Upper lobe of left lung (tissue), 6 donors: ENCODE results near the gene SRBD1. TPM values are rescaled to one million over a fixed set of nuclear protein-coding genes. Genes with fewer than 3 reads are reported as not detected.

Experiments
- ATAC-seq, 2 donors: fragments of 200-7000 bp; cut with Tn5 transposase; one replicate each; pipeline ENCODE4 v1.9.1; 2022; ENCODE audit warnings: mild to moderate bottlenecking in 2 of 2, moderate library complexity in 2 of 2; ENCODE audit not compliant: low FRiP score in 2 of 2
- DNase-seq, 2 donors: peaks; one replicate each; pipeline ENCODE4 v3.0.0-alpha.2; 2019 to 2020
- H3K27ac ChIP-seq, 4 donors: fragments of 200-600 bp; sonication (generic); one replicate each; pipeline ENCODE4 v1.5.1; 2016 to 2019
- H3K27me3 ChIP-seq, 4 donors: fragments of 200-600 bp; sonication (generic); one replicate each; pipeline ENCODE4 v1.5.1; 2017 to 2019
- H3K36me3 ChIP-seq, 4 donors: fragments of 200-600 bp; sonication (generic); one replicate each; pipeline ENCODE4 v1.5.1; 2016 to 2019
- H3K4me1 ChIP-seq, 4 donors: fragments of 200-600 bp; sonication (generic); one replicate each; pipeline ENCODE4 v1.5.1; 2018 to 2019
- H3K4me3 ChIP-seq, 4 donors: fragments of 200-600 bp; sonication (generic); one replicate each; pipeline ENCODE4 v1.5.1; 2017 to 2019; ENCODE audit warnings: mild to moderate bottlenecking in 2 of 4, moderate library complexity in 1 of 4
- H3K9me3 ChIP-seq, 4 donors: fragments of 200-600 bp; sonication (generic); one replicate each; pipeline ENCODE4 v1.5.1; 2018 to 2019
- EP300 ChIP-seq, 4 donors: sonication (generic); formaldehyde crosslinking; IDR thresholded peaks; one replicate each; pipeline ENCODE4 v1.5.1; 2017; ENCODE audit warnings: antibody characterized with exemption in 4 of 4, control low read depth in 2 of 4
- POLR2A ChIP-seq, 4 donors: fragments of 450-650 bp; IDR thresholded peaks; one replicate each; pipeline ENCODE4 v1.5.1; 2016 to 2017; ENCODE audit warnings: antibody characterized with exemption in 4 of 4, mild to moderate bottlenecking in 2 of 4
- POLR2AphosphoS5 ChIP-seq, 2 donors: sonication (generic); formaldehyde crosslinking; IDR thresholded peaks; one replicate each; pipeline ENCODE4 v1.5.1; 2017; ENCODE audit warnings: antibody characterized with exemption in 2 of 2
- WGBS, 2 donors: methylation state at CpG; one replicate each; pipeline ENCODE4 v1.1.5; 2017 to 2018; 5-methylcytosine and 5-hydroxymethylcytosine counted together
- total RNA-seq, 6 donors: library from RNA; depleted of rRNA in 4 of 6; stranded (reverse); fragments of >200 nt in 4 of 6; gene quantifications; one replicate each; pipeline versions ENCODE4 v1.1.0 to v1.2.1, GENCODE V29; 2016 to 2021
- TF ChIP-seq, protein P1 (sequence below), 6 experiments: fragments of 450-650 bp in 4 of 6; fragments of 200-600 bp in 2 of 6; sonication (generic) in 2 of 6; IDR thresholded peaks; one replicate each; pipeline ENCODE4 v1.5.1; 2016 to 2019; ENCODE audit warnings: antibody characterized with exemption in 6 of 6
- donor health status: DM: no; HTN: no; CAD: no; lungs with moderate emphysema.
- donor health status: DM: no; HTN: yes; CAD: no; lungs with severe emphysema.

The SRBD1 gene
- total RNA-seq, 6 donors from 2014 or later, result 16.4 to 38.3 (median 19.0) TPM

DNA sequence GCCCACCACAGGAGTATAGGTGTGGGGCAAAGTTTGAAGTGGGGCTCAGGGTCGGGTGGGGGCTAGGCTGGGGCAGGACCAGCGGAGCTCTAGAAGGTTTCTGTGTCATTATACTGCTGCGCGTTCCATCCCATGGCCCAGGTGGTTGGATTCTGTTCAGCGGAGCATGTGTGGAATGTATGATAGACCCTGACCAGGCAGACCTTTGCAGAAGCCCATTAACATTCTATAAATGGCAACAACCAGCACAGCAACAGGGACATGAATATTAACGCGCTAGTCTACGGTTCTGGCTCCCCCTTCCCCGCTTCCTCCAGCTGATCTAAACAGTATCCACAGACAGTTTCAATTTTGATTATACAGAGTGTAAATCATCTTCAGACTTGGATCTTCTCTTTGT lies 36.3 kb upstream of the SRBD1 start:
- TF ChIP-seq POLR2AphosphoS5 (IDR thresholded peaks at IDR 0.05) (no peak), EP300 (IDR thresholded peaks at IDR 0.05) (no peak), POLR2A (IDR thresholded peaks at IDR 0.05) (no peak)
- TF ChIP-seq, protein P1, sequence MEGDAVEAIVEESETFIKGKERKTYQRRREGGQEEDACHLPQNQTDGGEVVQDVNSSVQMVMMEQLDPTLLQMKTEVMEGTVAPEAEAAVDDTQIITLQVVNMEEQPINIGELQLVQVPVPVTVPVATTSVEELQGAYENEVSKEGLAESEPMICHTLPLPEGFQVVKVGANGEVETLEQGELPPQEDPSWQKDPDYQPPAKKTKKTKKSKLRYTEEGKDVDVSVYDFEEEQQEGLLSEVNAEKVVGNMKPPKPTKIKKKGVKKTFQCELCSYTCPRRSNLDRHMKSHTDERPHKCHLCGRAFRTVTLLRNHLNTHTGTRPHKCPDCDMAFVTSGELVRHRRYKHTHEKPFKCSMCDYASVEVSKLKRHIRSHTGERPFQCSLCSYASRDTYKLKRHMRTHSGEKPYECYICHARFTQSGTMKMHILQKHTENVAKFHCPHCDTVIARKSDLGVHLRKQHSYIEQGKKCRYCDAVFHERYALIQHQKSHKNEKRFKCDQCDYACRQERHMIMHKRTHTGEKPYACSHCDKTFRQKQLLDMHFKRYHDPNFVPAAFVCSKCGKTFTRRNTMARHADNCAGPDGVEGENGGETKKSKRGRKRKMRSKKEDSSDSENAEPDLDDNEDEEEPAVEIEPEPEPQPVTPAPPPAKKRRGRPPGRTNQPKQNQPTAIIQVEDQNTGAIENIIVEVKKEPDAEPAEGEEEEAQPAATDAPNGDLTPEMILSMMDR (IDR thresholded peaks at IDR 0.05), result no peak
- DNase-seq (no peak), ATAC-seq (no peak)
- Histone ChIP-seq H3K4me3 (no peak overlapping the region), H3K27ac (no peak overlapping the region), H3K4me1 (peaks cover 13 to 30% (median 23%) of the 10 kb centered on the region in 4 donors), H3K9me3 (no peaks in the 10 kb centered on the region), H3K27me3 (no peaks in the 10 kb centered on the region), H3K36me3 (no peaks in the 10 kb centered on the region)
- 63 to 76% methylated on average over 8 to 9 of the region's 9 CpGs for WGBS, 2 donors

GRCh38 chr2:45646289-45646688 lies 35.2 kb upstream of the SRBD1 start:
- Histone ChIP-seq H3K4me1 (peaks cover 13 to 26% (median 23%) of the 10 kb centered on the region in 4 donors), H3K27me3 (no peaks in the 10 kb centered on the region), H3K9me3 (no peaks in the 10 kb centered on the region), H3K4me3 (no peak overlapping the region), H3K36me3 (no peaks in the 10 kb centered on the region), H3K27ac (no peak overlapping the region)
- ATAC-seq (no peak), DNase-seq (no peak)
- TF ChIP-seq EP300 (IDR thresholded peaks at IDR 0.05) (no peak), POLR2AphosphoS5 (IDR thresholded peaks at IDR 0.05) (no peak), POLR2A (IDR thresholded peaks at IDR 0.05) (no peak)
- TF ChIP-seq, protein P1 (IDR thresholded peaks at IDR 0.05), result no peak
- 93 to 97% methylated on average over 2 of the region's 2 CpGs for WGBS, 2 donors

DNA sequence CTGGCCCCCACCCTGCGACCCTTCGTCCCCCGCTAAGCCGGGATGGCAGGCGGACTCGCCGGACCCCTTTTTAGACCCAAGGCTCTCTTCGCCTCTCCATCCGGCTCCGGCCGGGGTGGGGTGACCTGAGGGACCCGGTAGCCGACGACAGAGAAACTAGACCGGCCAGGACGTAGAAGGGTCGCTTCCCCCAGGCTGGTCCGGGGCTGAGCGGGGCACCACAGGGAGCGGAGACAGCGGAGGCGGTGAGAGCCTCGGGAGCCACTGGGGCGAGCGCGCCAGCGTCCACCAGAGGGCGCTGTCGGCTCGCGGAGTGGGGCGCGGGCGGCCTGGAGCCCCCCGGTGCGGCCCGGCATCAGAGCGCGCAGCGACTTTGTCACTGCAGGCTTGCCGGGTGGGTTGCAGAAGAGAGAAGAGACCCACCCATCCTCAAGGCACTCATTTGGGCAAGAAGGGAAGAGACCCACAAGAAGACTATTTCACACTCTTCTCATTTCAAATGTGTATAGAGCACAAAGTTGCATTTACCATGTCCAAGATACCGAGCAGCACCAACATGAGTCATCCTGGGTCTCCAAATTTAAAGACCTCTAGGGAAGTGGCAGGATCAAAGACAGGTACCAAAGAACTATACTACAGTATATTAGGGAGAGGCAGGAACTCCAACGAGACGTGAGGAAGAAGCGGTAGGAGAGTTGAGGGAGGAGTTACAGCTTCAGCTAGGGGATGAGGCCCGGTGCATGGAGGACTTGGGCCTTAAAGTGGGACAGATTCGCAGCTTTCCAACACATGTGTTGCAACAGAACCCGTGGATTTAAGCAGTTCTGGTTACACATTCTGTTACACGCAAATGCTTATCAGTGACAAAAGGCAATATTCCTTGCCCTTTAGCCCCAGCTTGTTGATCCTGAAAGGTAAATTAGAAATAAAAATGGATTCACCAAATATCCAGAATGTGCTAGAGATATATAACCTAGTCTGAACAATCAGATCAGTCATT lies 32.8 kb upstream of the SRBD1 start:
- H3K27ac ChIP-seq, result peak overlapping the region; percentile 2 to 73 (median 50)
- peak; percentile 79 to 96 for DNase-seq
- H3K27me3 ChIP-seq, result no peaks in the 10 kb centered on the region
- H3K36me3 ChIP-seq, result no peaks in the 10 kb centered on the region
- H3K4me1 ChIP-seq, result peaks cover 13 to 20% (median 19%) of the 10 kb centered on the region in 4 donors
- peak overlapping the region; percentile 19 to 58 (median 49) for H3K4me3 ChIP-seq
- ATAC-seq, result peak; percentile 93 to 98
- H3K9me3 ChIP-seq, result no peaks in the 10 kb centered on the region
- WGBS, 2 donors, result 14 to 26% methylated on average over 20 to 40 of the region's 49 CpGs
- TF ChIP-seq POLR2A (IDR thresholded peaks at IDR 0.05), result no peak
- TF ChIP-seq EP300 (IDR thresholded peaks at IDR 0.05), result no peak
- TF ChIP-seq, protein P1 (IDR thresholded peaks at IDR 0.05), result peak; percentile 98 to 100 (median 99)

GRCh38 chr2:45643095-45643494 lies 32.0 kb upstream of the SRBD1 start:
- Histone ChIP-seq H3K4me1 (peaks cover 12 to 13% (median 12%) of the 10 kb centered on the region in 4 donors), H3K9me3 (no peaks in the 10 kb centered on the region), H3K27me3 (no peaks in the 10 kb centered on the region), H3K27ac (peak overlapping the region in 3 of 4 donors; percentile 2 to 73 (median 72)), H3K36me3 (no peaks in the 10 kb centered on the region), H3K4me3 (peak overlapping the region in 3 of 4 donors; percentile 43 to 58 (median 55))
- 25 to 32% methylated on average over 11 of the region's 11 CpGs for WGBS, 2 donors
- TF ChIP-seq POLR2A (IDR thresholded peaks at IDR 0.05) (no peak), EP300 (IDR thresholded peaks at IDR 0.05) (no peak), POLR2AphosphoS5 (IDR thresholded peaks at IDR 0.05) (no peak)
- TF ChIP-seq, protein P1 (IDR thresholded peaks at IDR 0.05), result no peak
- peak in 1 of 2 donors; percentile 19 for ATAC-seq
- DNase-seq, result no peak
